Lower leg skin (tissue), 4 donors: ENCODE results near the gene COX4I1. TPM values are rescaled to one million over a fixed set of nuclear protein-coding genes. Genes with fewer than 3 reads are reported as not detected.

Source experiments
- DNase-seq, 2 donors: peaks; one replicate each; pipeline ENCODE4 v3.0.0-alpha.2; 2019; ENCODE audit warnings: low spot score in 2 of 2
- H3K4me3 ChIP-seq: fragments of 200-600 bp; sonication (generic); 2 replicates; pipeline ENCODE4 v1.5.1; 2017; ENCODE audit warnings: mild to moderate bottlenecking, low read depth; ENCODE audit not compliant: poor library complexity, severe bottlenecking
- POLR2A ChIP-seq, 2 donors: fragments of 450-650 bp; IDR thresholded peaks; one replicate each; pipeline ENCODE4 v1.6.1; 2016 to 2017; ENCODE audit warnings: antibody characterized with exemption in 2 of 2, mild to moderate bottlenecking in 1 of 2, moderate library complexity in 1 of 2
- WGBS, 2 donors: methylation state at CpG; one replicate each; pipeline ENCODE4 v1.1.5; 2018; 5-methylcytosine and 5-hydroxymethylcytosine counted together
- intact Hi-C: fragments of 100-400 bp; cut with DNase I; formaldehyde crosslinking; loops from one replicate; pipeline ENCODE4 v1.15.0; 2023; ENCODE audit warnings: low total_unique reads
- total RNA-seq, 4 donors: library from RNA; depleted of rRNA; stranded (reverse); fragments of >200 nt; gene quantifications; one replicate each; pipeline ENCODE4 v1.1.0, GENCODE V29; 2016
- TF ChIP-seq, protein P1 (sequence below), 3 donors: fragments of 450-650 bp; IDR thresholded peaks; one replicate each; pipeline ENCODE4 v1.5.1; 2016; ENCODE audit warnings: antibody characterized with exemption in 3 of 3, mild to moderate bottlenecking in 3 of 3, moderate library complexity in 2 of 3

The COX4I1 gene
- total RNA-seq, 4 donors from 2014 or later: 411 to 675 (median 548) TPM

DNA sequence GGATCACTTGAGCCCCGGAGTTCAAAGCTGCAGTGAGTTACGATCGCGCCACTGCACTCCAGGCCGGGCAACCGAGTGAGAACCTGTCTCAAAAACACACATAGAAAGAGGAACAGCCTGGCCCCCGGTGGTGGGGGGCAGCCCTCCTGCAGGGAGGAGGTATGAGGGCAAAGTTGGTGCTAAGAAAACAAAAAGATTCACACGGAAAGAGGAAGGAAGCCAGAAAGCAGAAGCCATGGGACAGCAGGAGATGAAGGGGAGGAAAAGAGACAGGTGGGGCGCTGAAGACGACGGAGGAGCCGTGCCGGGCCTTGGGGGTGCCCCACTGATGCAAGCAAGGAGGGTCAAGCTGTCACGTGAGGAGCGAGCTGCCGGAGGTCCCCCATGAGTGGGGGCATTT lies 40.4 kb upstream of the COX4I1 start:
- DNase-seq: no peak
- no peak overlapping the region for H3K4me3 ChIP-seq
- intact Hi-C loops: no loop called here
- 62 to 65% methylated on average over 16 of the region's 16 CpGs for WGBS, 2 donors
- TF ChIP-seq POLR2A (IDR thresholded peaks at IDR 0.05): no peak
- TF ChIP-seq, protein P1, sequence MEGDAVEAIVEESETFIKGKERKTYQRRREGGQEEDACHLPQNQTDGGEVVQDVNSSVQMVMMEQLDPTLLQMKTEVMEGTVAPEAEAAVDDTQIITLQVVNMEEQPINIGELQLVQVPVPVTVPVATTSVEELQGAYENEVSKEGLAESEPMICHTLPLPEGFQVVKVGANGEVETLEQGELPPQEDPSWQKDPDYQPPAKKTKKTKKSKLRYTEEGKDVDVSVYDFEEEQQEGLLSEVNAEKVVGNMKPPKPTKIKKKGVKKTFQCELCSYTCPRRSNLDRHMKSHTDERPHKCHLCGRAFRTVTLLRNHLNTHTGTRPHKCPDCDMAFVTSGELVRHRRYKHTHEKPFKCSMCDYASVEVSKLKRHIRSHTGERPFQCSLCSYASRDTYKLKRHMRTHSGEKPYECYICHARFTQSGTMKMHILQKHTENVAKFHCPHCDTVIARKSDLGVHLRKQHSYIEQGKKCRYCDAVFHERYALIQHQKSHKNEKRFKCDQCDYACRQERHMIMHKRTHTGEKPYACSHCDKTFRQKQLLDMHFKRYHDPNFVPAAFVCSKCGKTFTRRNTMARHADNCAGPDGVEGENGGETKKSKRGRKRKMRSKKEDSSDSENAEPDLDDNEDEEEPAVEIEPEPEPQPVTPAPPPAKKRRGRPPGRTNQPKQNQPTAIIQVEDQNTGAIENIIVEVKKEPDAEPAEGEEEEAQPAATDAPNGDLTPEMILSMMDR (IDR thresholded peaks at IDR 0.05): no peak

DNA sequence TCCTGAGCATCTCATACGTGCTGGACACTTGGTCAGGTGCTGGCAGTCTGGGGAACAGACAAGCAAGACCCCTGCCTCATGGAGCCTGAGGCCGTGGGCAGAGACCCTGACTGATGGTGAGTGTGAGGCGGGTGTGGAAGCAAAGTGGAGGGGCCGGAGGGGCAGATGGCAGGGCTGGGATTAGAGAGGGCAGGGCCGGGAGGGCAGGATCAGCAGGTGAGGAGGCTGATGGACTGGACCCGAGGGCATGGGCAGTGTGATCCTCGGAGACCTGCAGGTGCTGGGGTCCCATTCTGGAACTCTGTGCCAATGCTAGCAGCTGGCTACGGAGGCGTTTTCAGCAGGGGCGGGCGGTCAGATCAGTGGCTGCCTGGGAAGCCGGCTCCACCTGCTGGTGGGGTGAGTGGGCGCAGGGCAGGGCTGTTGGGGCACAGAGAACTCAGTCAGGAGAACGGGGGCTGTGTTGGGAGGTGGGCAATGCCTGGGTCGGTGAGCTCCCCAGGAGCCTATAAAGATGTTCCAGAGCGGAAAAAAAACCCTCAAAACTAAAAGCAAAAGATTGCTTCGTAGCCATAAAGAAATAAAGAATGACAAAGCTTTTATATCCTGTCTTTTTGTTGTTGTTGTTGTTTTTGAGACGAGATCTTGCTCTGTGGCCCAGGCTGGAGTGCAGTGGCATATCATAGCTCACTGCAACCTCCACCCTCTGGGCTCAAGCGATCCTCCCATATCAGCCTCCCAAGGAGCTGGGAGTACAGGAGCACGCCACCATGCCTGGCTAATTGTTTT lies 39.7 kb upstream of the COX4I1 start:
- intact Hi-C loops: no loop called here
- TF ChIP-seq POLR2A (IDR thresholded peaks at IDR 0.05): no peak
- TF ChIP-seq, protein P1 (IDR thresholded peaks at IDR 0.05): no peak
- 58 to 67% methylated on average over 20 of the region's 20 CpGs for WGBS, 2 donors

DNA sequence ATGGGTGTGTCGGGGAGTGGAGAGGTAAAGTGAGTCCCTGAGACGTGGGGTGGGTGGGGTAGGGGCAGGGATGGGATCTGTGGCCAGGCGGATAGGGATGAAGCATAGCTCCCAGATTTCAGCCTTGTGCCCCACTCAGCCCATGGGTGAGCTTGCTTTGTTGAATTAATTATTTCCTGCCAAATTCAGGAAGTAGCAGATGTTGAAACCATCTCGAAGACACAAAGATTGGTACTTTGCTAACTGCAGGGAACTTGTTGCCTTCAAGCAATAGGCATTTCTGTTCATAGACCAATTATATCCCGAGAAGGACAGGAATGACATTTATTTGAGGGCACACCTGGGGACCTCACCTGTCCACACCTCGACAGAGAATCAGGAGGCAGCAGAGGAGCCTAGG lies 37.6 kb upstream of the COX4I1 start:
- H3K4me3 ChIP-seq: no peak overlapping the region
- intact Hi-C loops: no loop called here
- 60 to 68% methylated on average over 6 of the region's 6 CpGs for WGBS, 2 donors
- TF ChIP-seq, protein P1 (IDR thresholded peaks at IDR 0.05): no peak
- no peak for TF ChIP-seq POLR2A (IDR thresholded peaks at IDR 0.05)
- no peak for DNase-seq

More for the DNA sequence above, 39.7 kb upstream of the COX4I1 start:
- no peak for DNase-seq
- no peak overlapping the region for H3K4me3 ChIP-seq

DNA sequence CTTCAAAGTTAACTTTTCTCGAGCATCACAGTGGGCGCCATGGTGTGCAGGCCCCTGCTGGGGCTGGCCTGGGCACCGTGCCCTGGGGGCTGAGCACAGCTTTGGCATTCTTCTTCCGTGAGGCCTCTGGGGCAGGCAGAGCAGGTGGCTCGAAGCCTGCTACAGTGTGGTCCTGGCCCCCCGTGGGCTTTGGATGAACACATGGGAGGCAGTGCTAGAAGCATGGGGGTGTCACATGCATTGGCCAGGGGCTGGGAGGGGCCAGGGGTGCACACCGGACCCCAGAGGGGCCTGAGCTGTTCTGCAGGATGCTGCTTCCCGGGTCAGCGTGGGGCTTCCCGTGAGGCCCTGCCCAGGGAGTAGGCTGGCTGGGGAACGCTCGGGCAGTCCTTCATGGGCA lies 36.5 kb upstream of the COX4I1 start:
- WGBS, 2 donors: 90 to 96% methylated on average over 7 to 9 of the region's 12 CpGs
- TF ChIP-seq, protein P1 (IDR thresholded peaks at IDR 0.05): no peak
- TF ChIP-seq POLR2A (IDR thresholded peaks at IDR 0.05): no peak
- DNase-seq: no peak
- intact Hi-C loops: no loop called here
- H3K4me3 ChIP-seq: no peak overlapping the region

- no peak for DNase-seq
Observed at GRCh38 chr16:85763616-85764015, 35.9 kb upstream of the COX4I1 start.

More at GRCh38 chr16:85763616-85764015, 35.9 kb upstream of the COX4I1 start:
- H3K4me3 ChIP-seq: no peak overlapping the region
- WGBS, 2 donors: 83 to 95% methylated on average over 2 of the region's 2 CpGs
- intact Hi-C loops: no loop called here
- TF ChIP-seq, protein P1 (IDR thresholded peaks at IDR 0.05): no peak
- no peak for TF ChIP-seq POLR2A (IDR thresholded peaks at IDR 0.05)
